NCI-H1436 (cell line): ENCODE measurements around the gene SMAD6.

Experiments
- DNase-seq: peaks from one replicate; lab custom pipeline; 2025; lab: John Stamatoyannopoulos, UW

SMAD6 gene

DNA sequence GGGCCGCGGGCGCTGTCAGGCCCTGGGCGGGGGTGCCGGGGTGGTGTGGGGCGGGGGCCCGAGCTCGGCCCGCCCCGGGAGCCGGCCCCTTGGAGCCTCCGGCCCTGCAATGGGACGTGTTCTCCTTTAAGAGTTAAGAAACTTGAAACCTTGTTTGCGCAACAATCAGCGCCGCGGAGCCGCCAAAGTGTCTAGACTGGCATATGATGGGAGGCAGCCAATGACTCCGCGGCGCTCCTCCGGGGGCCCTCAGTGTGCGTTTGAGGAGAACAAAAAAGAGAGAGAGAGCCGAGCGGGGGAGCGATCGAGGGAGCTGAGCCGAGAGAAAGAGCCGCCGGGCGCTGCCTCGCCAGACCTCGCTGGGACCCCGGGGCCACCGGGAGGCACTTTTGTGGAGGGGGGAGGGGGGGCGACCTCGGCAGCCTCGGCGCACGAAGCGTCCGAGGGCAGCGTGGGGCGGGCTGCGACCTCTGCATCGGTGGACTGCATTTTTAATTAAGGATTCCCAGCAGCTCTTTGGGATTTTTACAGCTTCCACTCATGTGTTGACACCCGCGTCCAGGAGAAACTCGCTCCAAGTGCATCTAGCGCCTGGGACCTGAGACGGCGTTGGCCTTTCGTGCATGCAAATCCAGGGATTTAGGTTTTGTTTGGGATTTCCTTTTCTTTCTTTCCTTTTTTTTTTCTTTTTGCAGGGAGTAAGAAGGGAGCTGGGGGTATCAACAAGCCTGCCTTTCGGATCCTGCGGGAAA lies at the start of gene SMAD6:
SMAD6 (plus strand) TSS at position 202 of the 752 bp plus-strand sequence. CDS start 1,023 bp downstream, outside the sequence.
- DNase-seq: peak; percentile 91

DNA sequence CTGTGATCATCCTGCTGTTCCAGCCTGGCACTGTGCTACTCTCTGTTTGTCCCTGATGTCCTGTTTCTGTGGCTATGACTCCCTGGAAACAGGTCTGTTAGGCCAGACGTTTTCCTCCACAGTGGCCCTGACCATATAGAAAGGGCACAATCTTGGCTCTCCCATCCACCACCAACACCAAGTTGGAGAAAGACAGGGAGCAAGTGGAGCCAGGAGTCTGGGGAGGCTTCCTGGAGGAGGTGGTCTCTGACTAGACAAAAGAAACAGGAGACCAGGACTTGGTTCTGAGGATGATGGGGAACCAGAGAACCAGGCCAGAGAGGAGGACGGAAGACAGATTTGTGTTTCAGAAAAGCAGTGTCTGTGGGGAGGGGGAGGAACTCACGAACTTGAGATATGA lies 49.2 kb upstream of the SMAD6 start:
- DNase-seq: no peak

DNA sequence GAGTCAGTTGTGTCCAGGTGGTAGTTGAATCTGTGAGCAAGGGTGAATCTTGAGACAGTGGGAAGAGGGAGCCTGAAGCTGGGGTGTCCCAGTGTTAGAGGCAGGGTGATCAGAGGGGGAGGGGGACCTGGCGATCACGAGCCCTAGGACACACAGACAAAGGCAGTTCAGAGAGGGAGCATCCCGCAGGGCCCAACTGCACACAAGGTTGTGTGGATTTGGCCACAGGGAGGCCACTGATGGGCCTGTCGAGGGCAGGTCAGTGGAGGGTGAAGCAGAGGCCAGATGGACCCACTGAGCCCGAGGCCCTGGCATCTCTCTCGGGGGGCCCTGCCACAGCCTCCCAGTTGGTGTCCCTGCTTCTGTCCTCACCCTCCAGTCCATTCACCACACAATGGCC lies 48.6 kb upstream of the SMAD6 start:
- DNase-seq: no peak

DNA sequence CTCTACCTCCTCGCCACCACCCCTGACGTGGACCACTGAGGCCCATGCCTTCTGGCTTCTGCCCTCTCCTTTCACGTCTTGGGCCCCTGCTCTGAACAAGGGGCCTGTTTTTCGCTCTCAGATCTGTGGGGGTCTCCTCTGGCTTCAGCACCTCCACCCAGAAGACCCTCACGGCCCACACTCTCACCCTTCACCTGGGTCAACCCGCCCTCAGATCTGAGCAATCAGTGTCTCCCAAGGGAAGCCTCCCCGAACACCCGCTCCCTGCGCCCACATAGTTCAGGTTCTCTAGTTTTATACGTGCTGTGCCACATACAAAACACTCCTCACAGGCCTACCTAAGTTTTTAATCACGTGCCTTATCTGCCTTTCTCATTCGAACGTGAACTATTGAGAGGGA lies 48.2 kb upstream of the SMAD6 start:
- DNase-seq: no peak

DNA sequence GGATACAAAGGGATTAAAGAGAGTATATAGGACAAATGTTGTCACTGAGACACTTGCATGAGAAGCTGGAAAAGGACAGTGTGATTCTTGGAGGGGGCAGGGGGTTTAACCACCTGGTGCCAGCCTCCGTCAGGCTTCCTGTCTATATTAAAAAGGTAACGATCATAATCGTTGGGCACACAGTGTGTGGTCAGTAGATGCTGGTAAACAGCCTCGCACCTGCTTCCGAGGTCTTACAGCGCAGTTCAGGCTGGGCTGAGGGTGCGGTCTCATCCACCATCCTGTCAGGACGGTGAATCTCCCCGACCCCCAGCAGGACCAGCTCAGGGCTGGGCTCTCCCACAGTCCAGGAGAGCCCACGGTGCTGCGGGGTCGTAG lies 47.7 kb upstream of the SMAD6 start:
- DNase-seq: no peak

DNA sequence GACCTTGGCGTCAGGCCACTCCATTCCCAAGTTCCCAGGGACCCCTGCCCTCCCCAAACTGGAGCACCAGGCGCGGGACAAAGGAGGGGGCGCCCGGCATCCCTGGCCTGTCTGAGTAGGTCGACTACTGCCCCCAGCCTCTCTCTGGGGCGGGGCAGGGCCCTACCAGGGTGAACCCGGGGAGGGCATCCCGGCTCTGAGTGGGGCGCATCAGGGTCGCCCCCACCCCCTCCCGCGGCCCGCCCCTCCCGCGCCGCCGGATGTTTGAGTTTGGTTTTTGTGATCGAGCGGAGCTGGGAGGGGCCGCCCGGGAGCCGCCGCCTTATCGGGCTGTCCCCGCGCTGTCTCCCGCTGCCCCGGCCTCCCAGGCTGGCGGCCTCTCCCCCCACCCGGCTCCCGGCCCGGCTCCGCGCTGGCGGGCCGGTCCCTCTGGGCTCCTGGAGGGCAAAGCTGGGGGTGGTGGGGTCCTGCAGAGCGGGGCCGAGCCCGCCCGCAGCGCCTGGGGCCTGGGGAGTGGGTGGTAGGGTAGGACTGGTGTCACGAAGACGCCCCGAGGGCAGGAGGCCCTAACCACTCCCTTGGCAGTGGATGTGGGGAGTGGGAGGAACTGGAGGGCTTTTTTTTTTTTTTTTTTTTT lies 47.2 kb upstream of the SMAD6 start:
- DNase-seq: no peak

DNA sequence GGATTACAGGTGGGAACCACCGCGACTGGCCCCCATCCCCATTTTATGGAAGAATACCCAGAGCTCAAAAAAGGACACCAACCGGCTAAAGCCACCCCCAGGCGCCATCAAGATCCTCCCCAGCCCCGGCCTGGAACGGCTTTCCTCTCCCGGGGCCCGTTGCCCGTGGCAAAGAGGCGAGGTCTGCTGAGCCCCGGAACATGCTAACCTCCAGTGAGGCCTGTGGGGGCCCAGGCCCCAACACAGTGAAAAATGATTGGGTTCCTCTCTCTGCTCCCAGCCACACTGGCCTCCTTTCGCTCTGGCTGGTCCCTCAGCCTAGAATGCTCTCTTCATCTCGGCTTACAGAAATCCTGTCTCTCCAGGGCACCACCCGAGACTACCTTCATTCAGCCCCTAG lies 46.5 kb upstream of the SMAD6 start:
- DNase-seq: no peak

DNA sequence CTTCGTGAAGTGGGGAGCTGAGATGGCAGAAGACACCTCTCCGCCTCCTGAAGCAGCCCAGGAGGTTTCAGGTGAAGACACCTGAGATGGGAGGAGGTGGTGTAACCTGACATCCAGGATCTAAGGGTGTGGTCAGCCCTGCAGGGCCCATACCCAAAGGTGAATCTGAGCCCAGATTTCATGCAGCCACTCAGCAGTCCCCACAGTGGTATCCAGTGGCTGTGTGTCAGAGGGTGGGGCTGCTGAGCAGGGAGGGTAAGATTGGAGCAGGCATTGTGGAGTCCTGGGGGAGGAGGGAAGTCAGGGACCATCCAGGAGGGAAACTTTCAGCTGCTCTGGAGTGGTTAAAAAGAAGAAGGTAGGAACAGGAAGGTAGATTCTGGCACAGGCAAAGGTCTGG lies 46.0 kb upstream of the SMAD6 start:
- DNase-seq: no peak

DNA sequence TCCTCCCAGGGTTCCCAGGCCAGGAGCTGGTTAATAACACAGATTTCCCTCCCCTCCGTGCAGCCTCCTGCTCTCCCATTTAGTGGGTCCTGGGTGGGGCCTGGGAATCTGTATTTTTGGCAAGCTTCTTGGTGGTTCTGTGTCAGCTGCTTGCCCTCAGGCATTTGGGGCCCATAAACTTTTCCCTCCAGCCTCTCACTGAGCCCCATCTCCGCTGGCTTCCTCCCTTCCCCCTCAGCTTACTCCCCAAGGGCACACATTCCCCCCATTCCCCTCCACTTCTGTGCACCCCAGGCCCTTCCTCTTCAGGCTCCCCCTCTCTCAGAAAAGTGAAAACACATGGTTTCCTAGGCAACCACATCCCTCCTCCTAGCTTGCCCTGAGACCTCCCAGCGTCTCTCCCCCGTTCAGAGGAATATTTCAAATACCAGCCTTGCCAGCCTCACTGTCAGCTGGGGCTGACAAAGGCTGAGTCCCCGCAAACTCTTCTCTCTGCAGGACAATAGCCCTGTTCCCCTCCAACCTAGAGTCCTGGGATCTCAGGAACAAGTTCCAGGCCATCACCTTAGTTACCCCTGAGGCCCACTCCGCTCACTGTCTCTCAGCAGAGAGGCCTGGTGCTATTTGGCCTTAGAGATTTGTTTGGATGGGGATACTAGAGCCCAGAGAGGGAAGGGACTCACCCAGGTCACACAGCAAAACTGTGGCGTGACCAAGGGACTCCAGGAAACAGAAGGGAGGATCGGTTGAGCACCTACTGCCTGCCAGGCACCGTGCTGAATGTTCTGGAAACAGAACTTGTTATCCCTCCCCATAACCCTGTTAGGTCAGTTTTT lies 44.6 kb upstream of the SMAD6 start:
- no peak for DNase-seq

DNA sequence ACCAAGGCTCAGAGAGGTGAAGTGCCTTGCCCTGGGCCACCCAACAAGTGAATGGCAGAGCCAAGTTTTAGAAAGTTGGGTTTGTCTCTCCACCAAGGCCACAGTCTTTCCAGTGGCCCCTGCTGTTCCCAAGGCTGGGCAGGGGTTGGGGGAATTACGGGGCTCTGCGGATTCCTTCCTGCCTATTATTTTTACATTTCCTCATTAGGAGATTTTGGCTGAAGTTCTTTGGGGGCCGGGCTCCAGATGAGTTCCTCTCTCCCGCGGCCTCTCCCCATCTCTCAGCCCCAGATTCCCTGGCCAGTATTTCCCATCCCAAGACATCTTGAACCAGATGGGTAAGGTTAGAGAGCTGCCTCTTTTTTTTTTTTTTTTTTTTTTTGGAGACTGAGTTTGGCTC lies 44.0 kb upstream of the SMAD6 start:
- no peak for DNase-seq

DNA sequence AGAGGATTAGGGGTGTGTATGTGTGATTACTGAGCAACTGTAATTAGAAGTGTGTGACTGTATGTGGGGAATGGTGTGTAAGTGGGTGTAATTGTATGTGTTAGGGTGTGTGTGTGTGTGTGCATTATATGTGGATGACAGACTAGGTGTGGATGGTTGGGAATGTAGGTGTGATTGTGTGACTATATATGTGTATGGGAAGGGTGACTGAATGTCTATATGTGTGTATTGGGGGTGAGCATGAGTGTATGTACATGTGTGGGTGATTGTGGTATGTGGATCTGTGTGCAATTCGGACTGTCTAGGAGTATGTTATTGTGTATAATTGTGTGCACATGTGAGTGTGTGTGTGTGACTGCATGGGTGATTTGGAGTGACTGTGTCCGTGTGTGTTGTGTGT lies 43.2 kb upstream of the SMAD6 start:
- DNase-seq: no peak

DNA sequence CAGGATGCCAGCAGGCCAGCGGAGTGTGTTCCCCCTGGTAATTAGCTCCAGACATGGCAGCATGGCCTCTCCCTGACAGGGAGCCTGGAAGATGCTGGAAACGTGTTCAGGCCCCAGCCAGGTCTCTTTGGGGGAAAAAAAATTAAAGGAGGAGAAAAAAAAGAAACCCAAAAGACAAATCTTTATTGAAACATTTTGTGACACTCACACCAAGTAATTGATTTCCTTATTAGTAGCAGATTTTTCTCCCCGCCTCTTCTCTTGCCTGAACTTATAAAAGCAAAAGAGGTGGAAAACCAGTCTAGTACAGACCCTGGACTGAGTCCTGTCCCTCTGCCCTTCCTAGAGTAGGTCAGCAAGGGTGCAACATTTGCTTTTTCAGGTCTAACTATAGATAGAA lies 42.7 kb upstream of the SMAD6 start:
- DNase-seq: no peak

DNA sequence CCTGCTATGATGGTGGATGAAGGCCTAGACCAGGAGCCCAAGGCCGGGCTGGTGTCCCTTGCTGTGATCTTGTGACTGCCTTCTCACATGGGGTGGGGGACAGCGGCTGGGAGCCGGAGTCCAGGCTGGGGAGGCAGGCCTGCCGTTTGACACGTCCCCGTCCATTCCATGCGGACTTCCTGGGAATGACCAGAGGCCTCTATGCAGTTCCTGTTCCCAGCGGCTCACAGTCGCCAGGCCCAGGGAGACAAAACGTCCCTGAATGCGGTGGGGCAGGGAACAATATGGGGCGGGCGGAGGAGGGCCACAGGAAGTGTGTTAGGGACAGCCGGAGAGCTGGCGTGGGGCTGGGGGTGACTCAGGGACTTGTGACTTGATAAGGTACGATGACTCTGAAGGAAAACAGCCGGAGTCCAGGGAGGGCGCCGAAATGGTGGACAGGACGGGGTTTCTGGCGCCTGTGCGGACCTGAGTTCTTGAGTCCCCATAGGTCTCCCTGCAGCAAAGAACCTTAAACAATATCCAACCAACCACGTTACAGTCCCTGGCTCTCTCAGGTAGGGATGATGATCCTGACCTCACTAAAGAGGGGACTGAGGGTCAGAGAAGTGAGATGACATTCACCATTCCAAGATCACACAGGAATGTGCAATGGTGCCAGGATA lies 40.5 kb upstream of the SMAD6 start:
- no peak for DNase-seq

DNA sequence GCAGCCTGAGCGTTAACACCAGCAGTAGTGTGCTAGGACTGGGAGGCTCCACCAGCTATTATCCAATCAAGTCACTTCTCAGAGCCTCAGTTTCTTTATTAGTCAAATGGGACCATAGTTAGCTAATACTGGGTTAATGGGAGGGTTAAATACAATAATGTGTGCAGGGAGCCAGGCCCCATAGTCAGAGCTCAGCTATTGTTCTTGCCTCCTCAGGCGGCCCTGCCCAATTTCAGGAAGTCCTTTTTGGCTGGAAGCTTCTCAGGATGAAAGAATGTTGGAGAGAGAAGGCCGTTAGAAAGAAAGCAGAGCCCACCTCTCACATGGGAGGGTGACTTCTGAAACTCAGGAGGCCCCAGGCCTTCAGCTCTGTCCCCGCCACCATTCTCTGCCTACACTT lies 39.5 kb upstream of the SMAD6 start:
- DNase-seq: no peak

DNA sequence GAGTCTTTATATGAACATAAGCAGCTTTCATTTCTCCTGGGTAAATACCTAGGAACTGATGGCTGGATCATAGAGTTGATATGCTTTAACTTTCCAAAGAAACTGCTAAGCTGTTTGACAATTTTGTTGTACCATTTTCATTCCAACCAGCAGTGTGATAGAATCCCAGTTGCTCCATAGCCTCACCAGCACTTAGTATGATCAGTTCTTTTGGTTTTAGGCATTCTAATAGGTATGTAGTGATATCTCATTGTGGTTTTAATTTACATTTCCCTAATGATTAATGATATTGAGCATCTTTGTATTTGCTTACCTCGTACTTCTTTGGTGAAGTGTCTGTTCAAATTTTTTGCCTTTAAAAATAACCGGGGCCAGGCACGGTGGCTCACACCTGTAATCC lies 38.4 kb upstream of the SMAD6 start:
- no peak for DNase-seq

DNA sequence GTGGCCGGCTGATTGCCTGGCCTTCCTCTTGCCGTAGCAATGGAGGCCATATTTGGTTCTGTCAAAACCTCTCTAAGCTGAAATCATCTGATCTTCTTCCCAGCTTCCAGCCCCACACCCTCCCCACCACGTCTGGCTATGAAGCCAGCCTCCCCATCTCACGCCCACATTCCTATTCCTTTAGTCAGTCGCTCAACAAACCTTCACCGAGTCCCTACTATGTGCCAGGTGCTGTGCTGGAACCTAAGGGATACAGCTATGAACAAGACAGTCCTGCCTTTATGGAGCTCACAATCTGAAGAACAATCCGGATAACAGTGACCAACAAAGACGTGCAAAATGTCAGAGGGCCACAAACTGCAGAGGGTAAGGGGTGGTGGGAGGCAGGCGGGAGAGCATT lies 31.9 kb upstream of the SMAD6 start:
- no peak for DNase-seq

DNA sequence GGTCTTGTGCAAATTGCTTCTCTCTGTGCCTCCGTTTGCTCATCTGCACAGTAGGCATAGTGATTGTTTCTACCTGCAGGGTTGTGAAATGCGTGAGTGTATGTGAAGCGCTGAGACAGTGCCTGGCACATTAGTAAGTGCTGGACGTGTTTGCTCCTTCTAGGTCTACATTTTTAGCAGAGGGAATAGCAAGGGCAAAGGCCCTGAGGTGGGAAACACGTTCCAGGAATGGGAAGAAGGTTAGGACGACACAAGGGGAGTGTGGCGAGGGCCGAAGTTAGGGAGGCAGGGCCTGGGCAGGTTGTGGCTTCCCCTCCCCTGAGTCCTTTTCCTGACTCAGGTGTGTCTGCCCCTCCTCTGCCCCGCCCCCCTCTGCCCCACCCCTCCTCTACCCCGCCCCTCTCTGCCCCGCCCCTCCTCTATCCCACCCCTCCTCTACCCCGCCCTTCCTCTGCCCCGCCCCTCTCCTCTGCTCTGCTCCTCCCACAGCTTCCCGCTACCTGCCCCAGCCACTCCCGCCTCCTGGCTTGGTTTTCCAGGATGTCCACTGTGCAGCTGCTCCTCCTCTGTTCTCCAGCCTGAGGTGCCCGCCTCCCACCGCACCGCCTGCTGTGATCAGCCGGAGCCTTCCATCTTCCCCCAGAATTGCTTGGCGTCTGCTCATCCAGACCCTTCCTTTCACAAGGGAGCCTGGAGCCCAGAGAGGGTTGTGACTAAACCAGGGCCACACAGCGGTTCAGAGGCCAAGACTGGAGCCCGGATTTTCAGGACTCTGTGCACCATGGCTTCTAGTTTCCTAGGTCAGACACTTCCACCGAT lies 31.1 kb upstream of the SMAD6 start:
- peak; percentile 10 for DNase-seq

DNA sequence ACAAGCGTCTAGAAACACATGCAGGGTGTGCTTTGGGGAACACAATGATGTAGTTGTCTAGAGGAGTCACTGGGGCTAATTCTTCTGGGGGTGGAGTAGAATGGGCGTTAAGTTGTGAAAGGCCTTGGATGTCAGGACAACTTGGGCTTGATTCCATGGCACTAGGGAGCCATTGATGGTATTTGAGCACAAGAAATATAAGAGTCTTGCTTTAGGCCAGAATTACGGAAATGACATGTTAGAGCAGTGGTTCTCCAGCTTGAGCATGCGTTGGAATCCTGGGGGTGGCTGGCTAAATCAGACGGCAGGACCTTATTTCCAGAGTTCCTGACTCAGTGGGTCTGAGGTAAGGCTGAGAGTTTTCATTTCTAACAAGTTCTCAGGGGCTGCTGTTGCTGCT lies 29.2 kb upstream of the SMAD6 start:
- no peak for DNase-seq

DNA sequence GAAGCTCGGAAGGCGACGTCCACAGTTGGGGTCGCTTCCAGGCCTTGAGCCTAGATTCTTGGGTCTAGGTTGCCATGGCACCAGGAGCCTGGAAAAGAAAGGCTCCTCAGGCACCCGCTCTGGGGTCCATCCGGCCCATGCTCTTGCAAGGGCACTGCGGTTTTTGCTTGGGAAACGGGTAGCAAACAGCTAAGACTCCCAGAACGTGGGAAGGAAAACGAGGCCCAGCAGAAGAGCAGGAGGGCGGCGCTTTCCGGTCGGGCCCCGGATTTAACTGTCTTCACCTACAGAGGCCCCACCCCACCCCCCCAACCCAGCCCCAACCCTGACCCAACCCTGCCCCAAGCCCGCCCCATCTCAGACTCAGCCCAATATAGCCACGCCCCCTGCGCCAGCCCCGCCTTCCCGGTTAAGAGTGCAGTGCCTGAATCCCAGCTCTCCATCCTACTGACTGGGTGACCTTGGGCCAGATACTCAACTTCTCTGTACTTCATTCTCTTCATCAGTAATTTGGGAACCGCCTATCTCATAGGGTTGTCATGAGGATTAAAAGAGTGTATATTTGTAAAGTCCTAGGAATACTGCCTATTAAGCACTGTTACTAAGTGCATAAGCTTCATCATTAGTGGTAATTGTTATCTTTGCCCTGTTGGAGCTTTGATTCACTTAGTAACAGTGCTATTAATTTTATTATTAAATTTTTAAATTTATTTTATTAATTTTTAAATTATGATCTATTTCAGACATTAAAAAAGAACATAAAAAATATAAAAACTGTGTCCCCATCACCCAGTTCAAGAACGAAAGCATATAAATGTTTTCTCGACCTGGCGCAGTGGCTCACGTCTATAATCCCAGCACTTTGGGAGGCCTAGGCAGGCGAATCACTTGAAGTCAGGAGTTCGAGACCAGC lies 28.4 kb upstream of the SMAD6 start:
- no peak for DNase-seq

DNA sequence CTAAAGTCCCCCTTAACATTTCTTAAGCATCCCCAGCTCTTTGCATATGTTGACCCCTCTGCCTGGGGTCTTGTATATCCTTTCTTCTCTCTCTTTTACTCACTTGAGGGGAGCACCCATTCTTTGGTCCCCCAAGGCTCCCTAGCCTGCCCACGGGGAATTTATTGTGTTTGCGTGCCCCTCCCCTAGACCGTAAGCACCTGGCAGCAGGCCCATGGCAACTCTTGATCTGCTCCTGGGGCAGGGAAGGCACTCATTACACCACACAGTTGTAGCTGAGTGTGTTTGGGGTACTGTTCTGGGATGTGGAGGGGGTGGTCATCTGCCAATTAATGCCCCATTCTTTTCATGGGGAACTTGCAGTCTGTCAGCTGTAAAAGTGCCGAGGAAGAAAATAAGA lies 27.3 kb upstream of the SMAD6 start:
- no peak for DNase-seq

DNA sequence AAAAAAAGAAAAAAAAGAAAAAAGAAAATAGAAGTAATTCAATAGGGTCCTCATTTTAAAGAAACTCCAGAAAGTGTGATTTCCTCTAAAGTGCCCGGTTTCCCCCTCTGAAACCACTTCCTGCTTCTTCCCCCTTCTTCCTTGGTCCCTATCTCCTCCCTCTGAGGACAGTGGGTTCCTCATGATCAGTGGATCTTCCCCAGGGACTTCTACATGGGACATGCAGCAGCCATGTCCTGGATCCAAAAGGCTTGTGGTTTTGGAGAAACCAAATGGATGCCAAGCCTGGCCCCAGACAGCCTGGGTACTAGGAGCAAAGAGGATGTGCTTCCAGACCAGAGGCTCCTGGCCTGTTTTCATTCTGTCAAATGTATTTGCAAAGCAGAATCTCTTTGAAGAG lies 26.6 kb upstream of the SMAD6 start:
- no peak for DNase-seq
